K562 (cell line): ENCODE data around the gene NEU1. TPM values are rescaled to one million over a fixed set of nuclear protein-coding genes. Genes with fewer than 3 reads are reported as not detected.

ENCODE experiments used
- CBFB ChIP-seq: sonication (generic); formaldehyde crosslinking; IDR thresholded peaks from 2 replicates; pipeline ENCODE4 v1.4.0; 2020; ENCODE audit warnings: mild to moderate bottlenecking, missing genetic modification reagents
- DLX4 ChIP-seq: fragments of 250-450 bp; sonication (Bioruptor Pico); IDR thresholded peaks from 2 replicates; pipeline ENCODE4 v1.6.1; 2021; ENCODE audit warnings: mild to moderate bottlenecking
- DPF2 ChIP-seq: fragments of 450-650 bp; IDR thresholded peaks from 2 replicates; pipeline ENCODE4 v1.6.1; 2016
- EHMT2 ChIP-seq: fragments of 450-650 bp; IDR thresholded peaks from 2 replicates; pipeline ENCODE4 v1.6.1; 2018; ENCODE audit warnings: antibody characterized with exemption
- MECOM ChIP-seq: fragments of 250-450 bp; sonication (Bioruptor Pico); IDR thresholded peaks from 2 replicates; pipeline ENCODE4 v1.8.0; 2022; ENCODE audit warnings: inconsistent platforms
- NBN ChIP-seq: fragments of 450-650 bp; IDR thresholded peaks from 2 replicates; pipeline ENCODE4 v1.6.1; 2016; ENCODE audit warnings: low read depth, mild to moderate bottlenecking
- NFE2 ChIP-seq: IDR thresholded peaks from 2 replicates; pipeline ENCODE4 v1.6.1; 2014; ENCODE audit warnings: antibody characterized with exemption, low read depth
- NFXL1 ChIP-seq: fragments of 450-650 bp; formaldehyde crosslinking; IDR thresholded peaks from 2 replicates; pipeline ENCODE4 v1.4.0; 2021; ENCODE audit warnings: mild to moderate bottlenecking
- NFYB ChIP-seq: IDR thresholded peaks from 2 replicates; pipeline ENCODE4 v1.6.1; 2011; ENCODE audit warnings: mild to moderate bottlenecking, moderate library complexity; ENCODE audit not compliant: insufficient read length; ENCODE audit errors: extremely low read depth
- PCBP2 ChIP-seq: fragments of 200-400 bp; formaldehyde crosslinking; IDR thresholded peaks from 2 replicates; pipeline ENCODE4 v1.6.1; 2018; ENCODE audit warnings: low read length, low read depth, mild to moderate bottlenecking, moderate library complexity; ENCODE audit not compliant: poor library complexity, severe bottlenecking
- RBM39 ChIP-seq: fragments of 200-400 bp; formaldehyde crosslinking; optimal IDR thresholded peaks from 2 replicates; pipeline ENCODE3; 2018; ENCODE audit warnings: low read depth, low read length
- RNF219 ChIP-seq: fragments of 250-450 bp; sonication (Bioruptor Pico); IDR thresholded peaks from 2 replicates; pipeline ENCODE4 v1.5.0; 2022; ENCODE audit warnings: mild to moderate bottlenecking
- SIX5 ChIP-seq, 2 experiments: IDR thresholded peaks; 2 replicates each; pipeline ENCODE4 v1.6.1; 2011; ENCODE audit warnings: low read length in 2 of 2, borderline replicate concordance in 1 of 2, low read depth in 1 of 2, mild to moderate bottlenecking in 1 of 2, moderate library complexity in 1 of 2; ENCODE audit not compliant: insufficient read depth in 1 of 2
- SLC30A9 ChIP-seq: fragments of 250-450 bp; sonication (Bioruptor Pico); IDR thresholded peaks from 2 replicates; pipeline ENCODE4 v1.8.0; 2022; ENCODE audit warnings: mild to moderate bottlenecking, moderate library complexity
- SRSF3 ChIP-seq: fragments of 200-400 bp; formaldehyde crosslinking; IDR thresholded peaks from 2 replicates; pipeline ENCODE4 v1.6.1; 2016; ENCODE audit warnings: mild to moderate bottlenecking, low read length, moderate library complexity; ENCODE audit not compliant: insufficient read depth
- TCF3 ChIP-seq: sonication (generic); formaldehyde crosslinking; IDR thresholded peaks from 2 replicates; pipeline ENCODE4 v1.4.0; 2020; ENCODE audit warnings: mild to moderate bottlenecking, missing genetic modification reagents
- THAP7 ChIP-seq: fragments of 250-450 bp; sonication (Bioruptor Pico); IDR thresholded peaks from 2 replicates; pipeline ENCODE4 v1.5.0; 2021
- TRIM25 ChIP-seq: fragments of 450-650 bp; IDR thresholded peaks from 2 replicates; pipeline ENCODE4 v1.7.0; 2016; ENCODE audit warnings: borderline replicate concordance
- ZNF165 ChIP-seq: fragments of 250-450 bp; sonication (Bioruptor Pico); IDR thresholded peaks from 2 replicates; pipeline ENCODE4 v1.4.0; 2020; ENCODE audit warnings: borderline replicate concordance
- ZNF695 ChIP-seq: fragments of 450-650 bp; formaldehyde crosslinking; IDR thresholded peaks from 2 replicates; pipeline ENCODE4 v1.4.0; 2020; ENCODE audit warnings: mild to moderate bottlenecking, moderate library complexity
- ZNF785 ChIP-seq: fragments of 250-450 bp; sonication (Bioruptor Pico); IDR thresholded peaks from 2 replicates; pipeline ENCODE4 v1.4.0; 2020; ENCODE audit warnings: mild to moderate bottlenecking
- polyA plus RNA-seq, 8 experiments: library from polyadenylated mRNA; depleted of rRNA in 4 of 8; stranded (reverse) in 5 of 8; unstranded in 3 of 8; fragments of >200 nt; fragmentation: Nextera tagmentation in 2 of 8; fragmentation: Illumina TruSeq in 1 of 8; extraction: Ambion mirVana in 2 of 8; extraction: Trizol in 1 of 8; gene quantifications; 2 replicates each; pipeline versions ENCODE4 v1.2.1 to v1.2.3, GENCODE V29; 2011 to 2014; ENCODE audit warnings: inconsistent platforms in 1 of 8, missing spikeins in 1 of 8
- total RNA-seq, 7 experiments: library from RNA; depleted of rRNA in 6 of 7; stranded (reverse); fragments of >200 nt in 6 of 7; fragmentation: Illumina TruSeq in 2 of 7; extraction: Trizol in 2 of 7; gene quantifications; 2 replicates each; pipeline versions ENCODE4 v1.2.1 to v1.2.3, GENCODE V29; 2011 to 2021; ENCODE audit warnings: low replicate concordance in 1 of 7

Gene NEU1
- total and polyA plus RNA-seq, 9 of the 15 experiments (the other 6 are each of a cell fraction or from before 2014, with no cell fraction given): 14.8 to 67.8 (median 51.0) TPM

GRCh38 chr6:31834367-31835250 is 28.0 kb downstream of the NEU1 start (continued):
- TF ChIP-seq RBM39 (peak; percentile 96), EHMT2 (peak; percentile 61), DPF2 (peak; percentile 89), ZNF695 (CRISPR knock-in tag) (peak; percentile 43; the same call in 1 of the 2 replicates), NBN (peak; percentile 99), NFE2 (peak; percentile 98), PCBP2 (no peak), NFYB (no peak), THAP7 (CRISPR knock-in tag) (peak; percentile 92), MECOM (CRISPR knock-in tag) (peak; percentile 75), RNF219 (0 out of 2 replicates have a peak, but pooled peaks have one; percentile 25), TCF3 (CRISPR knock-in tag) (peak; percentile 44; the same call in 1 of the 2 replicates), SIX5 (IDR thresholded peaks at IDR 0.05; ENCODE audit: borderline replicate concordance in 1 of 2, insufficient read depth in 1 of 2, low read depth in 1 of 2, low read length in 2 of 2) (0 out of 4 replicates have a peak, but pooled peaks of 1 of the 2 experiments have one; percentile 20), NFXL1 (CRISPR knock-in tag) (peak; percentile 86), TRIM25 (no peak; the same call in 1 of the 2 replicates), SLC30A9 (0 out of 2 replicates have a peak, but pooled peaks have one; percentile 4), SRSF3 (peak; percentile 93; the same call in 1 of the 2 replicates), CBFB (CRISPR knock-in tag) (peak; percentile 94), DLX4 (CRISPR knock-in tag) (0 out of 2 replicates have a peak, but pooled peaks have one; percentile 54), ZNF165 (CRISPR knock-in tag) (peak; percentile 80; the same call in 1 of the 2 replicates), ZNF785 (CRISPR knock-in tag) (0 out of 2 replicates have a peak, but pooled peaks have one; percentile 44)
